Body of pancreas (tissue), 4 donors: Measurements from ENCODE around the gene ADGRV1.

Experiments used
- POLR2A ChIP-seq, 3 donors: fragments of 450-650 bp; IDR thresholded peaks; one replicate each; pipeline ENCODE4 v1.6.1; 2016; ENCODE audit warnings: antibody characterized with exemption in 3 of 3, mild to moderate bottlenecking in 2 of 3
- TF ChIP-seq, protein P1 (sequence below), 7 experiments: fragments of 450-650 bp in 4 of 7; fragments of 200-600 bp in 3 of 7; sonication (generic) in 3 of 7; IDR thresholded peaks; one replicate each; pipeline ENCODE4 v1.5.1; 2016 to 2019; ENCODE audit warnings: antibody characterized with exemption in 7 of 7

DNA sequence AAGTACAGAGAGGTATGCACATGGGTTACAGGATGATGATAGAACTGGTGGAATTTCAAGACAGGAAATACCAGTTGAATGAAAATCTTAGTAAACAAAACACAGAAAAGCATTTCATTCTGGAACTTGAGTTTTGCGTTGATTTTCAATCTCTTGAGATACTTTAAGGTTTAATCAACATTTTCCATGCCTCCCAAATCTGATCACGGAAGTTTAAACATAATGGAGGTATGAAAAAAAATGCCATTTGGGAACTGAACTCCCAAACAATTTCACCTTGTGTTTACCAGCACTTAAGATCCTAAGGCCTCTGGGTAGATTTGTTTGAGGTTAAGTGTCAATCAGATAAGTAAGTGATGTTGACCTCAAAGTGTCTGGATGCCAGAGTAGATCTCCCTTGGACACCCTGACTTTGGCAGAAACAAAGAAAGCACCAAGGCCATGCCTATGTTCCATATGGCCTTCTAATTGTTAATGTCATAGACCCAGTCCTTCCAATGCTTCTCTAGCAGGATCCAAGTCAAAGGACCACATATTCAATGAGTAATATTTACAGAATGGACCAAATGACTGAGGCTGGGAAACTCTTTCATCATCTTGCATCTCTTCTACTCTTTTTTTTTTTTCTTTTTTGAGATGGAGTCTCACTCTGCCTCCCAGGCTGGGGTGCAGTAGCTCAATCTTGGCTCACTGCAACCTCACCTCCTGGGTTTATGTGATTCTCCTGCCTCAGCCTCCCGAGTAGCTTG lies 607.6 kb downstream of the ADGRV1 start:
- TF ChIP-seq, protein P1, sequence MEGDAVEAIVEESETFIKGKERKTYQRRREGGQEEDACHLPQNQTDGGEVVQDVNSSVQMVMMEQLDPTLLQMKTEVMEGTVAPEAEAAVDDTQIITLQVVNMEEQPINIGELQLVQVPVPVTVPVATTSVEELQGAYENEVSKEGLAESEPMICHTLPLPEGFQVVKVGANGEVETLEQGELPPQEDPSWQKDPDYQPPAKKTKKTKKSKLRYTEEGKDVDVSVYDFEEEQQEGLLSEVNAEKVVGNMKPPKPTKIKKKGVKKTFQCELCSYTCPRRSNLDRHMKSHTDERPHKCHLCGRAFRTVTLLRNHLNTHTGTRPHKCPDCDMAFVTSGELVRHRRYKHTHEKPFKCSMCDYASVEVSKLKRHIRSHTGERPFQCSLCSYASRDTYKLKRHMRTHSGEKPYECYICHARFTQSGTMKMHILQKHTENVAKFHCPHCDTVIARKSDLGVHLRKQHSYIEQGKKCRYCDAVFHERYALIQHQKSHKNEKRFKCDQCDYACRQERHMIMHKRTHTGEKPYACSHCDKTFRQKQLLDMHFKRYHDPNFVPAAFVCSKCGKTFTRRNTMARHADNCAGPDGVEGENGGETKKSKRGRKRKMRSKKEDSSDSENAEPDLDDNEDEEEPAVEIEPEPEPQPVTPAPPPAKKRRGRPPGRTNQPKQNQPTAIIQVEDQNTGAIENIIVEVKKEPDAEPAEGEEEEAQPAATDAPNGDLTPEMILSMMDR (IDR thresholded peaks at IDR 0.05), result no peak
- no peak for TF ChIP-seq POLR2A (IDR thresholded peaks at IDR 0.05)
